ENCODE measurements around the gene CTTNBP2.

CTTNBP2 gene

DNA sequence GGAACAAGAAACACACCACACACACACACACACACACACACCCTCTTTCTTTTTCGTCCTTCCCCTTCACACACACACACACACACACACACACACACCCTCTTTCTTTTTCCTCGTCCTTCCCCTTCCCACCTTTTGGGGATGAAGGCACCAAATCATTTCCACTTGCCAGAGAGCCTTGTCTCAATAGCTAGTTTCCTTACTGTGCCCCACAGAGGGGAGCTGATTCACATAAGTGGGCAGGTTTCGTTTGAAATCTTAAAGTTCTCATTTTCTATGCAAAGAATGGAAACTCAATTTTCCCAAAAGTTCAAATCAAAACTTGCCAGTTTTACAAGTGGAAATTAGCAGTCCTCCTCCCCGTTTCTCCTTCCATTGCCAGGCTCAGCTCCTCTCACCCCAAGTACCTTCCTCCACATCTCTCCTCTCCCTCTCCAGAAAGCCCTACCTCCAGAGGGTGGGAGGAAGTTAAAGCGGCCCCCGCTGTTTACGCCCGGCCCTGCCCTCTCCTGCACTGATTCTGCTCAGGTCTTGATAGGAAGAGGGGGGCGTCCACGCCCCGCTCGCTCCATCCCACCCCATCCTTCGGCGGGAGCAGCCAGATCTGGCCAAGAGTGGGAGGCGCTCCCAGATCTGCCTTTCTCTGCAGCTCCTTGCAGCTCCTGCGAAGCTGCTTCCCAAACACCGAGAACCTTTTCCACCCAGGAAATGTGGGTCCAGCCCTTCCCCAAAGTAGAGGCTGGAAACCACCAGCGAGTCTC lies 1.3 kb downstream of the CTTNBP2 start:
- no peak for DNase-seq (ENCODE audit: low read depth)

GRCh38 chr7:117871401-117871777 lies 1.9 kb downstream of the CTTNBP2 start:
- no peak for DNase-seq (ENCODE audit: low read depth)

DNA sequence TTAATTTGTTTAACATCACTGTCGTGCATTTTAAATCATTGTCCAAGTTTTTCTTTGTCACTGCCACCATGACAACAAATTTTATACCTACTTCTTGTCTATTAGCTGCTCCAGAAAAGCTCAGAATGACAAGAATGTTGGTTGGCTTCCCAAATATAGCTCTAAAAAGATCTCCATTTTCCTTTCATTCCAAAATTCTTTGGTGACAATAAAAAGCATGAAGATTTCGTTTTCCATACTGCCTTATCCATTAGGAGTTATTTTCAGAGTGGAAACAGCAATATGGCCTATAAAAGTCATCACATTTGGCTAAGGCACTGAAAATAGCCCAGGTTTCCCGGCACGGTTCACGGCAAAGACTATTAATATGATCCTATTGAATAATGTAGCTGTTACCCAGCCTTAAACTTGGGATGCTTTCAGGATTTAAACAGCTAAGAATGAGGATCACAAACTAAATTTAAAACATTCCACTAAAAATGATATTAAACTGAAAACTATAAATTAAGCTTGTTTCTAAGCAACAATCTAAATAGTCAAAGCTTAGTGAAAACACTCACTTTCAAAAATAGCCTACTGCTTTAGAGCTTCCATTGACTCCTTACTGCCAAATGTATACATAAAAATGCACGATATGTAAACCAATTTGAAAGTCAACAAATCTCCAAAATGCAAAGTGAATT lies 2.7 kb downstream of the CTTNBP2 start:
- DNase-seq (ENCODE audit: low read depth), result no peak

DNA sequence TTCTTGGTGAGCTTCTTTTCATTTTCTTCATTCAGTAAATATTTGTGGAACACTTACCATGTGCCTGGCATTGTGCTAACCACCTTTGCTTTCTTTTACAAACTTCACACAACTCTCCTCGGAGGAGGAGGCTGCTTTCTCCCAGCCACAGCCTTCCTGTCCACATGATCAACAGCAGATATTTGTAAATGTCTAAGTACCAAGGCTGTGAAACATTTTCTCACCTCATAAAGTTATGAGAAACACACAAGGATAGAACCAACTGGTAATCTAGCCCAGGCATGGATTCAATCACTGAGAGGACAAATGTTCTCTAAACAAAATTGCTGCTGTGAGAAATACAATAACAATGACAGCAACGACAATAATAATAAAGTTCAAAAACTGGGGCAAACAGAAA lies 3.9 kb downstream of the CTTNBP2 start:
- DNase-seq (ENCODE audit: low read depth), result no peak

GRCh38 chr7:117863618-117864017 lies 9.6 kb downstream of the CTTNBP2 start:
- DNase-seq (ENCODE audit: low read depth), result no peak

GRCh38 chr7:117862378-117862777 lies 10.9 kb downstream of the CTTNBP2 start:
- DNase-seq (ENCODE audit: low read depth), result no peak

GRCh38 chr7:117859246-117859812 lies 13.9 kb downstream of the CTTNBP2 start:
- DNase-seq (ENCODE audit: low read depth), result no peak

- no peak for DNase-seq (ENCODE audit: low read depth)
Measured at GRCh38 chr7:117858712-117859111, 14.5 kb downstream of the CTTNBP2 start.

DNA sequence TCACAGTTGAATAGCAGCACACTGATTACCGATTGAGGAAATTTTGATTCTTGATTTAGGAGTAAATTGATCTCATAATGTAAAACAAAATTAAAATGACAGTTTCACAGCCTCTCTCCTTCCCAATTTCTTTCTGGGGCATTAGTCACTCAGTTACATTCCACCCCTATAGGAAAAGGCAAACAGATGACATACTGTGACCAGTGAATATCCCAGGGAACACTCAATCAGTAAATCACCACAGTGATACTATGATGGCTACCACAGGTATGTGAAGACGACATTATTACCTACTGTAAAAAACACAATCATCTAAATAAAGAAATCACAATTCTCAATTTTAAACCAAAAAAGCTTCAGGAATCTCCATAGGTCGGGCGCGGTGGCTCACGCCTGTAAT lies 15.5 kb downstream of the CTTNBP2 start:
- no peak for DNase-seq (ENCODE audit: low read depth)

DNA sequence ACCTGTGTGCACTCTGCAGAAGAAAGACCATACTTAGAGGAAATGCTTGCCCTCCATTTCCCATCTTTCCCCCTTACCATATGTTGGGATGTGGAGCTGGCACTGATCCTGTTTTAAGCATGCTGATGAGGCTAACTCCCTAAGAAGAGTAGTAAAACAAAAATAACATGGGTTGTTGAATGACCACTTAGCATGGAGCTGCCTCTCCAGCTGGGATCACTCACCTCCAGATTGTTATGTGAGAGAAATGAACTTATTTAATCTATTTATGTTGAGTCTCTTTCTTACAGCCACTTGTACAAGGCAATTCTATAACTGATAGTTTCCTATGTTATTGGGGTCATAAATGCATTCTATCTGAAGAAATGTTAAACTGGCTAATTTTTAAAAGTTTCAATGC lies 17.0 kb downstream of the CTTNBP2 start:
- no peak for DNase-seq (ENCODE audit: low read depth)

- no peak for DNase-seq (ENCODE audit: low read depth)
Measured at GRCh38 chr7:117854186-117854585, 19.1 kb downstream of the CTTNBP2 start.

- DNase-seq (ENCODE audit: low read depth), result no peak
Measured at GRCh38 chr7:117848941-117849340, 24.3 kb downstream of the CTTNBP2 start.

DNA sequence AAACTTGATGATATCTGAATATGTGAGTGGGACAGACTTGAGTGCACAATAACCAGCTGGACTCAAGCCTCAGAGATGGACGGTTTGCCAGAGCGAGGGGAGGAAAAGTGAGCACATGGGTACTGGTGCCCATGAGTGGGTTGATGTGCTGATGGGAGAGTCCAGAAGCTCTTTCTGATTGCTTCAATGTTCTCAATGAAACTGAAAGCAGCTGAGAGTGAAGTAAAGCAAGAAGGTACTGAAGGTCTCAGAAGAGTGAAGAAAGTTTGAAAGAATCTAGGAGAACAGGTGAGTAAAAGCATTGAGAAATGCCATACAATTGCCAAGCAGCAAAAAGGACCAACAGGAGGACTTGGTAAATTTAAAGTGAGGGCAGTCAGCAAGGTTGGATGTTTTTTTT lies 28.6 kb downstream of the CTTNBP2 start:
- no peak for DNase-seq (ENCODE audit: low read depth)

GRCh38 chr7:117841611-117842010 lies 31.6 kb downstream of the CTTNBP2 start:
- no peak for DNase-seq (ENCODE audit: low read depth)

GRCh38 chr7:117841011-117841410 lies 32.2 kb downstream of the CTTNBP2 start:
- DNase-seq (ENCODE audit: low read depth), result no peak

DNA sequence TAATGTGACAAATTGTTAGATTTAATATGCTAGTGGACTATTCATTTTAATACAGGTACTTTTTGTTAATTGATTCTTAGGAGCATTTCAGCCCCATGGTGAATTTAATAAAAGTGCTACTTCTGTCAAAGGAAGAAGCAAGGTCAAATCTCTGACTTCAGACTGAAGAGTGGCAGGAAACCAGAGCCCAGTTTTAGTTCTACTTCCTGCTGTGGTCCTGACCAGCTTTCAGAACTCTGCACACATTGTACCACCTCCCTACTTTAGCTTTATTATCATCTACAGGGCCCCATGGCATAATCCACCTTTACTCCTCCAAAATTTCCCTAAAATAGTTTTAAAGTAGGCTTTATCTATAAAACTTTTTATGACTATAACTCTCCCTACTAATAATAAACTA lies 33.7 kb downstream of the CTTNBP2 start:
- no peak for DNase-seq (ENCODE audit: low read depth)

DNA sequence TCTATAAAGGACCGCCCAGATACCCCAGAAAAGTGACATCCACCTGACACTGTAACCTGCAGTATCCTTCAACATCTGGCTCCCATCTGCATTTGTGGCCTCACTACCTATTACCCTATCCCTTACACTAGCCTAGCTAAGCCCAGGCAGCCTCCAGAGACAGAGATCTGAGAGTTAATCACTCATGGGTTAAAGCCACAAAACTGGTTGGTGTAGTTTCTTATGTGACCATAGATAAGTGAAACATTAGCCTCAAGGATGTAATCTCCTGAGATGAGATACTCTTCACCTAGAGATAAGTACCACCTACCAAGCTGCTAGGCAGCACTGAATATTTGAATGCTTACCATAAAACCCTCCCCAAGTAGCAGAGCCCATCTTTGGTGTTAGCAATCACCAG lies 35.4 kb downstream of the CTTNBP2 start:
- DNase-seq (ENCODE audit: low read depth), result no peak

GRCh38 chr7:117835016-117835664 lies 38.1 kb downstream of the CTTNBP2 start:
- no peak for DNase-seq (ENCODE audit: low read depth)

DNA sequence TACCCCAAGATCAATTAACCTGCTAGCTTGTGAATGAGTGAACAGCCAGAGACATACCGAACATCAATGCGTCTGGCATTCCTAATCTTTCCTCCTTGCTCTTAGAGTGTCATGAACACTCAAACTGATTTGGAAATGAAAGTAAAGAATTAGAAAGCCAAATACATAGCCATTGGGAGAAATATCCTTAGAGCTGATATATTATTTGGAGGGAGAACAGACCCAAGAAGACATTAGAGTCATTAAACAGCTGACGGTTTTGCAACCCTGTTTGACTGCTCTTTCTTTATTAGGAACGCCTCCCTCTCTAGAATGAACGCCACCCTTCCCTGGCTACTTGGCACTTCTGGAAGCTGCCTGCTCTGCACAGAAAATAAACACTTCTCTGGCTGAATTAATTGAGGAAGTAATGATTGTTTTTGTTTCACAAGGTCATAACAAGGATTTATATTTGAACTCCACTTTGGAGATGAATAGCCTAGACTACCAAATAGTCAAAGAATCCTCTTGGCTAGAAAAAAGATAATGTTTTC lies 42.8 kb downstream of the CTTNBP2 start:
- no peak for DNase-seq (ENCODE audit: low read depth)

DNA sequence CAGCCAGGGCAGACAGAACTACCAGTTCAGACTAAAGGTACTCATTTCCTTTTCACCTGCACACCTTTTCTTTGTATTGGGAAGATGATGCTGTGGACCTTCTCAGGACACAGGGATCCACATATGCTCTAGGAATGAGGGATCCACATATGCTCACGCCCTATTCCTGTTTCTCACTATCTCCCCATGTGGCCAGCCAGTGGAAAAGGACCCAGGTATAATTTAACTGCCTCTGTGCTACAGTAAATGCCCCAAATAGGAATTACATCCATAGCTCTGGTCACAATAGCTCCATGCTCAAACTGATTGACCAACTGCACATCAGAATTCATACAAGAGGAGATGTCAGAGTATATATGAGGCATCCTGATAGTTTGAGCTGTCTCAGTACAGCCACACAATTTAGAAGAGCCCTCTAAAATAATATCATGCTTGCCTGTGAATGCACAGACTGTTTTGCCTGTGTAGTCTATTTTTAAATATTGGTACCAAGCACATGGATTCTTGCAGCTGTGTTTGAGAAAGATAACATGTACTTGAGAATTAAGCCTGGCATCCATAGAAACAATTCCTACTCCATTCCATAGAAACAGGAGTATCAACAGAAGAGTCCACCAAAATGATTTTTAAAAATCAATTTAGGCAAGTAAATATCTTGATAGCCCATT lies 43.7 kb downstream of the CTTNBP2 start:
- DNase-seq (ENCODE audit: low read depth), result no peak

DNA sequence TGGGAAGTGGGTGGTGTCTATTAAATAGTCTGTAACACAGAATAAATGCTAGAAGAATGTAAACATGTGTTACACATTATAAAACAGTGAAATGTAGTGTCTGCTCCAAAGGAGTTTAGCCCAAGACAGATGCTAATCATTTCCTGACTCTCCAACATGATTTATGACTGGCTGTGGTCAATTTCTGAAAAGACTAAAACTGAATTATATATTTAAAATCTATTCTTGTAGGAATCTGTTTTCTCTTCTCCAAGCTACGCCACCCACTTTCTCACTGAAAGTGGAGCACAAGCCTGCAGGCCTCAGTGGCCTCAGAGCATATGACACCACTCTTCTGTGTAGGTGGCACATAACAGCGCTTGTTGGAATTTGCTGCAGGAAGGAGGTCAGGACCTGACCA lies 44.4 kb downstream of the CTTNBP2 start:
- DNase-seq (ENCODE audit: low read depth), result no peak

DNA sequence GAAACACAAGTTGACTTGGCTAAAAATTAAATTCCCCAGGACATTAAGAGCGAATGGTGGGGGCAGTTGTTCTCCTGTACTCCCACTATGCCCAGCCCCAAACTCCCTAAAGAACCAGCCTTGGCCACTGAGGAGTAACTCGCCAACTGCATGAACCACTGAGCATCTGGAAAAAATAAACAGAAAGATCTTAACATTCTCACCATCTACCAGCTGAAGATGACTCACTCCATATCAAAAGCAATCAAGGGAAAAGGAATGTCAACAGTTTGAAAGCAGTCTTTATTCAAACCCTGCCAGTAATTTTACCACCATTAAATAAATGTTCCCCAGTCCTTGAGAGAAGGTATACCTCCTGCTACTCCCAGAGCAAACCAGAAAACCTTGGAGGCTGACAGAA lies 45.4 kb downstream of the CTTNBP2 start:
- DNase-seq (ENCODE audit: low read depth), result no peak

Measured in HS-27A (cell line).